ENCODE data around the gene CDC5L. TPM values are rescaled to one million over a fixed set of nuclear protein-coding genes. Genes with fewer than 3 reads are reported as not detected.
A peak's percentile ranks its signal among the peaks of the same experiment; 100 is the strongest.

CDC5L gene
- total RNA-seq (2016; rRNA removed; fragmentation: Illumina TruSeq; extraction: Trizol) (34.2 and 54.5 TPM in 2 replicates), polyA plus RNA-seq (2011; rRNA removed) (8.5 and 11.0 TPM in 2 replicates), polyA minus RNA-seq (2011; rRNA and poly(A)+ RNA removed; ENCODE audit: low replicate concordance) (8.3 and 17.7 TPM in 2 replicates), Bru-seq, nascent RNA (percentile 92 among the genes with signal in this experiment), BruChase-seq, experiment 1, labeled RNA remaining after a 6-hour chase (percentile 87 among the genes with signal in this experiment), BruChase-seq, experiment 2, labeled RNA remaining after a 2-hour chase (percentile 88 among the genes with signal in this experiment)
- 3.6 and 4.7 TPM in 2 replicates for total RNA-seq (2016; cell fraction: cytosol; rRNA removed; fragmentation: Illumina TruSeq; extraction: Trizol; ENCODE audit: low read depth)
- total RNA-seq (2016; cell fraction: insoluble cytoplasmic fraction; rRNA removed; fragmentation: Illumina TruSeq; extraction: Trizol) = 33.7 and 54.6 TPM in 2 replicates
- 9.5 and 11.3 TPM in 2 replicates for total RNA-seq (2016; cell fraction: membrane; rRNA removed; fragmentation: Illumina TruSeq; extraction: Trizol)
- total RNA-seq (2016; cell fraction: nucleus; rRNA removed; fragmentation: Illumina TruSeq; extraction: Trizol) = 28.9 and 29.6 TPM in 2 replicates
- 5.3 and 7.0 TPM in 2 replicates for polyA plus RNA-seq (2011; cell fraction: cytosol; rRNA removed)
- polyA plus RNA-seq (2011; cell fraction: nucleus; rRNA removed) = 4.6 and 4.7 TPM in 2 replicates
- 11.9 and 15.6 TPM in 2 replicates for polyA plus RNA-seq (2012)
- 1.3 and 1.5 TPM in 2 replicates for polyA plus RNA-seq (2016; cell fraction: cytosol; fragmentation: Illumina TruSeq; extraction: Trizol; ENCODE audit: low read depth)
- 36.3 and 37.4 TPM in 2 replicates for polyA plus RNA-seq (2016; cell fraction: insoluble cytoplasmic fraction; fragmentation: Illumina TruSeq; extraction: Trizol; ENCODE audit: low read depth)
- polyA plus RNA-seq (2016; cell fraction: membrane; fragmentation: Illumina TruSeq; extraction: Trizol; ENCODE audit: low read depth) = 2.6 and 3.2 TPM in 2 replicates
- polyA plus RNA-seq (2016; cell fraction: nucleus; fragmentation: Illumina TruSeq; extraction: Trizol; ENCODE audit: insufficient read depth, low read depth) = 17.6 and 18.0 TPM in 2 replicates
- polyA minus RNA-seq (2011; cell fraction: cytosol; rRNA and poly(A)+ RNA removed) = 14.9 and 15.7 TPM in 2 replicates
- 32.6 and 34.1 TPM in 2 replicates for polyA minus RNA-seq (2011; cell fraction: nucleus; rRNA and poly(A)+ RNA removed)
- long read RNA-seq, experiment 1, full-length matches to known transcripts = 13 of 47 reads
- long read RNA-seq, experiment 1, partial matches to known transcripts = 32 of 47 reads
- long read RNA-seq, experiment 1, other reads (novel, unspliced or antisense) = 2 of 47 reads
- long read RNA-seq, experiment 2, full-length matches to known transcripts = 23 of 41 reads
- long read RNA-seq, experiment 2, partial matches to known transcripts = 14 of 41 reads
- long read RNA-seq, experiment 2, other reads (novel, unspliced or antisense) = 4 of 41 reads

DNA sequence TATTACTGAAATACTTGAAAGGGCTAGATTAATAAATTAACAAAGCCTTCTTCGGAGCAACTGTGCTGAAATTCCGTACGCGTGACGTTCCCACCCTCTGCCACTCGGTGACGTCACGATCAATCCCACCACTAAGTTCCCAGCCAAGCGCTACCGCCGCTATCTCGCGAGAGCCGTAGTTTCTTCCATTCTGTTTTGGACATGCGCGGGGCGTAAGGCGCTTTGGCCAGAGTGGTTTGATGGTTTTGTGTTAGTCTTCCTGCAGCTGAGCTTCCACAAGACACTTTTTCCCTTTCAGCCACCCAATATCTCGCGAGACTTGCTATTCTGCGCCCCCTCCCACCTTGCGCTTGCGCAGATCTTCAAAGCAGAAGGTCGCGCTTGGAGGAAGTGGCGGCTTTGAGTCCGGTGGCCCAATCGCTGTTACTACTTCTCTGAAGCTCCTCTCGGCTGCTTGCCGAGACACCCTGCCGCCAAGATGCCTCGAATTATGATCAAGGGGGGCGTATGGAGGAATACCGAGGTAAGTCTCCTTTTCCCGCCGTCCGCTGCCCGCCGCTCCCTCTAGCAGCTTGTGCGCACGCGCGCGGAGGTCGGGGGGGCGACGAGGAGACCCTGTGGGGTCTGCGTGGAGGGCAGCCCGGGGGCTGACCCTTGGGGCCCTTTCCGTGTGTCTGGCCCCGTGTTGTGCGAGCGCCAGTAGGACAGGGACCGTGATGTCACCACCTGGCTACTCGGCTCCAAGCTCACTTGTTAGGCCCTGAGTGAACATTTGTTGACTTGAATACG lies at the start of gene CDC5L:
TSS of gene CDC5L (plus strand) at position 361 of the 789 bp plus-strand sequence. CDS start at position 479, 118 bp downstream.
- ATAC-seq (peak; percentile 93), DNase-seq (ENCODE audit: low spot score) (peak; percentile 99), FAIRE-seq (peak; percentile 94)
- peaks cover 27% of the 10 kb centered on the region for H4K20me1 ChIP-seq (ENCODE audit: insufficient read depth, low read length)
- peak within 1 kb of the TSS; percentile 93 for H3K9ac ChIP-seq (ENCODE audit: insufficient read depth, low read depth, low read length)
- H3K9me3 ChIP-seq (ENCODE audit: low read length) = no peaks in the 10 kb centered on the region
- under 1% methylated on average over 48 of the region's 56 CpGs for WGBS (ENCODE audit: low lambda C conversion rate)
- CTCF ChIA-PET (ENCODE audit: low intra/inter-chr PET ratio, low total read pairs) = no interaction called here
- in situ Hi-C loops (cut with HindIII; ENCODE audit: extremely low pct_ligation_motif_present, low pct_unique_long_range_greater_than_20kb) = no loop called here
- peaks cover 35% of the 10 kb centered on the region for H3K79me2 ChIP-seq (ENCODE audit: insufficient read depth, low read length)
- intact Hi-C loops (cut with micrococcal nuclease; ENCODE audit: unreplicated experiment) = no loop called here
- H3K27me3 ChIP-seq (ENCODE audit: control insufficient read depth in 1 of 2, insufficient read depth in 2 of 2, low read length in 2 of 2) = peaks cover 0 to 3% of the 10 kb centered on the region in 2 experiments; a peak in 1 of 5 replicates
- no TSS peak for BruUV-seq (replicated peaks)
- peak within 1 kb of the TSS; percentile 89 for H3K27ac ChIP-seq (ENCODE audit: extremely low read length, insufficient read depth, low read length)
- POLR2A ChIA-PET = interaction anchor here (0.5 to 1.3 kb wide), 17 partner anchors 7 to 990 kb away, joined by 3 to 13 read pairs (median 3); partner anchors contain the start of genes AARS2, HSP90AB1 and SUPT3H
- H3K4me3 ChIP-seq (replicated peaks in 1 of 3; ENCODE audit: insufficient read depth in 1 of 3, low read depth in 2 of 3, low read length in 3 of 3) = peak within 1 kb of the TSS; percentile 70 to 96 (median 85)
- peaks cover 34% of the 10 kb centered on the region for H3K4me1 ChIP-seq (ENCODE audit: insufficient read depth, low read length)
- peak within 1 kb of the TSS; percentile 97 for H3K4me2 ChIP-seq (ENCODE audit: low read depth, low read length)
- peaks cover 2 to 18% of the 10 kb centered on the region in 2 experiments; a peak in 4 of 5 replicates for H3K36me3 ChIP-seq (replicated peaks in 1 of 2; ENCODE audit: control insufficient read depth in 1 of 2, insufficient read depth in 2 of 2, low read length in 2 of 2)
- H2AFZ ChIP-seq (ENCODE audit: low read length) = peak within 1 kb of the TSS; percentile 60
- 0 out of 2 replicates have a peak, but pooled peaks have one; percentile 26 for TF ChIP-seq NAIF1 (CRISPR knock-in tag; IDR thresholded peaks at IDR 0.05; ENCODE audit: borderline replicate concordance)
- TF ChIP-seq KLF9 (CRISPR knock-in tag; IDR thresholded peaks at IDR 0.05; ENCODE audit: low read depth) = peak; percentile 51; the same call in 1 of the 2 replicates
- no peak for TF ChIP-seq ZNF850 (CRISPR knock-in tag; conservative IDR thresholded peaks at IDR 0.05)
- peak; percentile 95 for TF ChIP-seq SRSF1 (optimal IDR thresholded peaks at IDR 0.05; ENCODE audit: low read depth, low read length)
- peak; percentile 25; the same call in 1 of the 2 replicates for TF ChIP-seq HCFC1 (IDR thresholded peaks at IDR 0.05; ENCODE audit: low read depth, low read length)
- peak; percentile 69; the same call in 1 of the 2 replicates for TF ChIP-seq ZBTB38 (CRISPR knock-in tag; IDR thresholded peaks at IDR 0.05)
- TF ChIP-seq ZNF614 (CRISPR knock-in tag; IDR thresholded peaks at IDR 0.05; ENCODE audit: borderline replicate concordance) = peak; percentile 88
- TF ChIP-seq ZNF326 (CRISPR knock-in tag; IDR thresholded peaks at IDR 0.05; ENCODE audit: borderline replicate concordance) = no peak
- no peak for TF ChIP-seq ZNF549 (CRISPR knock-in tag; IDR thresholded peaks at IDR 0.05)
- peak; percentile 95; the same call in 1 of the 2 replicates for TF ChIP-seq KDM5B (CRISPR knock-in tag; IDR thresholded peaks at IDR 0.05; ENCODE audit: borderline replicate concordance)
- TF ChIP-seq ZNF703 (CRISPR knock-in tag; IDR thresholded peaks at IDR 0.05; ENCODE audit: borderline replicate concordance) = no peak
- peak; percentile 79 for TF ChIP-seq GATAD2A (CRISPR knock-in tag; IDR thresholded peaks at IDR 0.05)
- peak; percentile 79 for TF ChIP-seq ZBTB43 (CRISPR knock-in tag; conservative IDR thresholded peaks at IDR 0.05)
